ENCODE measurements around the gene PTGFRN. TPM values are rescaled to one million over a fixed set of nuclear protein-coding genes. Genes with fewer than 3 reads are reported as not detected.

PTGFRN gene
- total RNA-seq, 1 donor from 2014 or later: 112 TPM

DNA sequence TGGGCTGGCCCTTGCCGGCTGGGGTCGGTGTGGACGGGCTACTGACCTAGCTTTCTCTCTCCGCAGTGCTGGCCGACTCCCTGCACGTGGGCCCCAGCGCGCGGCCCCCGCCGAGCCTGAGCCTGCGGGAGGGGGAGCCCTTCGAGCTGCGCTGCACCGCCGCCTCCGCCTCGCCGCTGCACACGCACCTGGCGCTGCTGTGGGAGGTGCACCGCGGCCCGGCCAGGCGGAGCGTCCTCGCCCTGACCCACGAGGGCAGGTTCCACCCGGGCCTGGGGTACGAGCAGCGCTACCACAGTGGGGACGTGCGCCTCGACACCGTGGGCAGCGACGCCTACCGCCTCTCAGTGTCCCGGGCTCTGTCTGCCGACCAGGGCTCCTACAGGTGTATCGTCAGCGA lies 34.9 kb downstream of the PTGFRN start:
- no peak for DNase-seq

DNA sequence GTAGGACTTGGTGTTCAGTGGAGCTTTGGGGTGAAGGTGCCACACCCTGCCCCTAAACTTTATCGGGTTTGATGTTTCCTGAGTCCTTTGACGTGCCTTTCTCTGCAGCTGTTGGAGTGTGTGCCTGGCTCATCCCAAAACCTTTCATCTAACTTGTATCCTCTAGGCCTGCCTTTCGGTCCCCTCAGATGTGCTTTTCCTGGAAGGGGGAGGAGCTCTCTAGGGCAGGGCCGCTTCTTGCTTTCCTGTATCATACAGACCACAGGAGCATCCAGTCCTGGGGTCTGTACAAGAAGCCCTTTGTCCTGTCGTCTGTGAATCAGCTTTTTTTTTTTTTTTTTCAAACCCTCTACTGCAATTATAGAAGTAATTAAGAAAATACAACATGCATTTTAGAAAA lies 35.7 kb downstream of the PTGFRN start:
- DNase-seq: no peak

DNA sequence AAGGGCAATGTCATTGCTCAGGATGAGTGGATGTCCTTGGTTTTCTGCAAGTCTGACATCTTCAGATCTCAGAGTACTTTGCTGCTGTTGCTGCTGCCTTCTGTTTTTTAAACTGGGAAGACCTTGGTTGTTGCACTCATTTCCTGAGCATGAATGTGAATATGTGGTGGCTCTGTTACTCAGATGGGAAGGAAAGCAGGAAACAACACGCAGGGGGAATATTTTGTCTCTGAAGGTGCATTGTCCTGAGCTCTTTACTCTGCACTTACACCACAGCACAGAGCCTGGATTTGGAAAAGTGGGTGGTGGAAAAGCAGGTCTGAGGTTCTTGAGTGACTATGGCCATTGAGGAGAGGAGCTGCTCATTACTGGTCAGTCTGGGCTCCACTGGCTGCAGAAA lies 36.3 kb downstream of the PTGFRN start:
- no peak for DNase-seq

GRCh38 chr1:116947092-116947860 lies 37.6 kb downstream of the PTGFRN start:
- peak; percentile 71 for DNase-seq

DNA sequence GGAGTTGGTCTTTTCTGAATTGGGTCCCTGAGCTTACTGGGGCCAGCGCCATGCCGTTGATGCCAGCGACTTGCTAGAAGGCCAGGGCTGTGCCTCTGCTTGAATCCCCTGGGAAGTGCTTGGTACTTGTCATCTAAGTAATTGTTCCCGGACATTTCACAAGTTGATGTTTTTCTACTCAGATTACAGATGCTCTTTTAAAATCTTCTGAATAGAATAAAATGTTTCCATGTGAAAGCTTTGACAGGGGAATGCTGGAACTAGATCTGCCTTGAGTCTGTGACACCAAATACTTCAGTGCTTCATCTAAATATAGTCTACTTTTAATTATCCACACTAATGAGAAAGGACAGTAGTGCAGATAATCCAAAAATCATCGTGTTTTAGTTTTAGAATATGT lies 38.3 kb downstream of the PTGFRN start:
- peak; percentile 10 for DNase-seq

- DNase-seq: no peak
These were observed 38.9 kb downstream of the PTGFRN start for GRCh38 chr1:116948642-116949041.

GRCh38 chr1:116949213-116949985 lies 39.7 kb downstream of the PTGFRN start:
- no peak for DNase-seq

DNA sequence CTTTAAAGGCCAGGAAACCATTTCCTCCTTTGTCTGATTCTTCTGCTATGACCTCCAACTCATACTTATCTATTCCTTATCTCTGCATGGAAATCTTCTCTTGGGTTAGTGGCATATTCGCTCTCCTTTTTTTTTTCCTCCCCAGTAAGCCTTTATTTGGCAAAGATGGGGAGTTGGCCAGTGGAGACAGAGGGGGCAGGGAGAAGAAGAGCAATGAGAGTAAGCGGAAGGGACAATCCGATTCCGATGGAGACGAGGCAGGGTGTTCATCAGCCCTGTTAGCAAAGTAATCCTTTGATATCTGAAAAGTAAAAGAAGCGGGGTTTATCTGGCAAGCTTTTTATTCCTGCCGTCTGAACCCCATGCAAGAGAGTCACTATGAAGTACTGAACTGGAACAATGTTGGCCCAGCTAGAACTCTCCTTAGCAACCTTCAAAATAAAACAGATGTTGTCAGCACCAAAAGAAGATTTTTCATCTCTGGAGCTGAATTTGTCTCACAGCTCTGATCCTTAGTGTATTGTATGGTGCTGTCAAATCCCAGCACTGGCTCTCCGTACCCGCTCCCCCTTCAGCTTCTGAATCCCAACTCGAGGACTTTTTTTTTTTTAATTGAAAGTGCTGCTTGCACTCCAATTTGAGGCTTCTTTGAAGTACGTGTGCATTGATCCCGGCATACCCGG lies 40.9 kb downstream of the PTGFRN start:
- peak; percentile 84 for DNase-seq

DNA sequence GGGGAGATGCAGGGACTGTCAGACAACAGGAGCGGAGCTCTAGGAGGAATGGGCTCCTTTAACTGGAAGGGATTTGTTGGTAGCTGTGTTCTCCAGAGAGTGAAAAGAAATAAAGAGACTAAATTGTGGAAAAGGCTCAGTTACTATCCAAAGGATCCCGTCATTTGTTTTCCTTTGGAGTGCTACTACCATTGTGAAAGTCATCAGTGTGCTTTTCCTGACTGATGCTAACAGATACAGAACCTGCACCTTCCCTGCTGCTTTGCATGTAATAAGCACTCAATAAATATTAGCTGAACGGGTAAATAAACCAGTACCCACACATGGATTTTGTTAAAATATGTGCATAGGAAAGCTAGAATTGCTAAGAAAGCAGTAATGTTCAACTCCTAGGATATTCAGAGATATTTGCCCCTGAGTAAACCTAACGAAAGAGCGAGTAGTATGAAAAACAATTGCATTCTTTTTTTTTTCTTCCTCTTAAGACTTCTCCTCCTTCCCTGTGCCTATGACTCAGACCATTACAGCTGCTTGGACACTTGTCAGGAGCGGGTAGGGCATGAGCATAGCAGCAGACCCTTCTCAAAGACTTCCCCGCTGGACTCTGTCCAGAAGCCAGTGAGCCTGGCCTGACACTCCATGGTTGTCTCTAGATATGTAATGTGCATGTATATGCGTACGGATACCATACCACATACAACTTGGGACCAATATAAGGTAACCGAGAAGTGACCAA lies 41.7 kb downstream of the PTGFRN start:
- peak; percentile 94 for DNase-seq

DNA sequence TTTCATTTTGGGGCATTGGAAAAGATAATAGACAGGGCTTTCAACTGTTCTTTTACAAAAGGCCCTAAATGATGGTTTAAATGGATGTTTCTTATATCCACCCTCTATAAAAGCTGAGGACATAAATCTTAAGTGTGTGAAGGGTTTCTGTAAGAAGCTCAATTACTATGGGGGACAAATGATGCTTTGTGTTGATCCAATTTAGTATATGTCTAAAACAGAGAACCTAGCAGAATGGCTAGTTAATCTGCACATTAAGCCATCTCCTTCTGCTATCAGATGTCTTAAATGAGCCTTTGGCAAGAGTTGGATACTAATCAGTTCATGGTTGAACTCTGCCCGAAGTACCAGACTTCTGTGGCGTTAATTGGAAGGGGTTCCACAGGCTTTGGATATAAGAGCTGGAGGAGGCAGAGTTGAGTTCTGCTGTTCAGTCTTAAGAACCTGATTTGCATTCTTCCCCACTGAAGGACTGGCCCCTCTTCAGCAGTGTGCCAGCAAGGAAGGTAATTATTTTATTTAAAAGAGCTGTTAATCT lies 43.1 kb downstream of the PTGFRN start:
- peak; percentile 24 for DNase-seq

DNA sequence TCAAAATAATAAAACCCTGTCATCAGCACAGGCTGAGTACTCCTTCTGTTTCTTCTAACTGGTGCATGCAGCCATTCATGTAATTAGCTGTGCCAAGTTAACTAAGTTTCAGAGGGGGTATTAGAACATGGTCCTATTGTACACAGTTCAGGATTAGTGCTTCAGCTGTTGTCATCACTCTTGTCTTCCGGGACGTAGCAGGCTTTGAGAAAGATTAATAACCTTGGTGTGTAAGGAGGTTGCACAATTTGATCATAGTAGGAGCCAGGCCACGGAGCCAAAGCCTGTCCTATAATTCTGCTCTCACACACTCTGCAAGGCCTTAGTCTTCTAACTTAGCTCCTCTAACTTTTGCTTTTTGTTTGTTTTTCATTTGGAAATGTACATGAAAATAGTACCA lies 44.7 kb downstream of the PTGFRN start:
- DNase-seq: peak; percentile 94

DNA sequence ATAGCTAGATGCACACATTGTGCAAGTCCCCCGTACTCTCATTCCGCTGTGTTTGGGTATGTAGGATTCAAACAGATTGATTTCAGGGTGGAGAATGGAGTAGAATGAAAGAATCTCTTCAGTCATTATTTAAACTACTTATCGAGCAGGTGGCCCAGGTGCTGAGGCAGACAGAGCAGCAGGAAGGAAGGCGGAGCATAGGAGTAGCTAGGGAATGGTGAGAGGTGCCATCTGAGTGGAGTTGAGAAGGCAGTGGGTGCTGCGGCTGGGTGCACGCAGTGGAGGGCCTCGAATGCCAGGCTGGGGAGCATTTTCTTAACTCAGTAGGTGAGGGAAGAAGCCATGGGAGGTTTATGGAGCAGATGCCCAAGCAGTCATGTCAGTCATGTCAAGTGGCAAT lies 46.7 kb downstream of the PTGFRN start:
- no peak for DNase-seq

GRCh38 chr1:116957646-116958045 lies 47.9 kb downstream of the PTGFRN start:
- DNase-seq: no peak

DNA sequence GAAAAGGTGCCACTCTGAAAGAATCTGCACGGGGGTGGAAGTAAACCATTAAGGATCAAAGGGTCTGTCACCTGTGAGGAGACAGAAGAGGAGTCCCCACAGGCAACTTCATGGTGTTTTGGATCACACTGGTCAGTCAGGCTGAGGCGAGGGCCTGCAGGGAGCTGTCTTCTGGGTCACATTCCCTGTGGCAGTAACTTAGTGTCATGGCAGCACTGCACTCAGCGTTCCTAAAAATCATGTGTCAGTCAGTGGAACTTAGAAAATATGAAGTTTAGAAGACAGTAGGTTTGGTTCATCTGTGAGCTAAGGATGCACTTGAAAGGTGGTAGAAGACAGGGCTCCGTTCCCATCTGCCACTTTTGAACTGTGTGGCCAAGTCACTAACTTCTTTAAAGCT lies 48.4 kb downstream of the PTGFRN start:
- no peak for DNase-seq

DNA sequence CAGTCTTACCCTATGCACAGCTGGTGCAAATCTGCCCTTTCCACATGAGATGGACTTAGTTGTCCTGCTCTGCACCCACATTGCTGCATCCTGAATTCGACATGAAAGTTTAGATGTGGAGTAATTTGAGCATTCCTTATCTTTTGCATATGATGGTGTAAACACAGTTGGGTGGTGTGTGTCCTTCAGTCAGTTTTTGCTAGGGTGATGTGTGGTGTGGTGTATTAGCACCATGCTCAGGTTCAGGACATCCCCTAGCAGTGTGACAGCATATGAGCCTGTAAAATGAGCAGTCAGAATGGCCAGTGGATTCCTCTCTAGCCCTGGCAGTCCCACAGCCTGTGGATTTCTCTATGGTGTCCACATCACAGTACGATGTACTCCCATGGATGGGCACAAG lies 49.3 kb downstream of the PTGFRN start:
- DNase-seq: no peak

GRCh38 chr1:116961606-116962005 lies 51.9 kb downstream of the PTGFRN start:
- no peak for DNase-seq

DNA sequence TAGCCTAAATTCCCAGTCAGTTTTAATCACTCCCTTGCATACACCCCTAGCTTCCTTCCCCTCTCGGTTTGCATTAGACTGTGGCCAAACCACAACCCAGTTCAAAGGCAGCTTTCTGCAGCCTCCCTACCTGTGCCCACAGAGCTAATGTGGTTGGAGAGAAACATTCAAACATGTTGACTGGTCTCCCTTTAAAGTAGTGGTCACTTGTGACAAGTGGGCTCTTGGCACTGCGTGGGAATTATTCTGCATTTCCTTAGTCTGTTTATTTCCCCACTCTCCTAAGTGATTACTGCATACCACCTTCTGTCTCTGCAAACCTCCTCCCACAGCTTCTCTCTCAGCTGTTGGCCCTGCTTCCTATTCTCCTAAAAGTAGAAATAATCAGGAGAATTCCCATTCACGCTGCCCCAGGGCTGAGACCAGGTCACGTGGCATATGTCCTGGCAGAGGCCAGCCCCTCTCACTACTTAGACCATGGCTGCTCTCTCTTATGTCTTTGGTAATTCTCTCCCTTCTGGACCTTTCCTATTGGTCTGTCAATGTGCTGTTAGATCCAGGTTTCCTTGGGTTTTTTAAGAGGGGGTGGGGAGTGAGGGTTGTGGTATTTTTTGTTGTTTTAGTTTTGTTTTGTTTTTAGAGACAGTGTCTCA lies 53.4 kb downstream of the PTGFRN start:
- no peak for DNase-seq

- DNase-seq: no peak
These were observed 57.1 kb downstream of the PTGFRN start for GRCh38 chr1:116966791-116967190.

DNA sequence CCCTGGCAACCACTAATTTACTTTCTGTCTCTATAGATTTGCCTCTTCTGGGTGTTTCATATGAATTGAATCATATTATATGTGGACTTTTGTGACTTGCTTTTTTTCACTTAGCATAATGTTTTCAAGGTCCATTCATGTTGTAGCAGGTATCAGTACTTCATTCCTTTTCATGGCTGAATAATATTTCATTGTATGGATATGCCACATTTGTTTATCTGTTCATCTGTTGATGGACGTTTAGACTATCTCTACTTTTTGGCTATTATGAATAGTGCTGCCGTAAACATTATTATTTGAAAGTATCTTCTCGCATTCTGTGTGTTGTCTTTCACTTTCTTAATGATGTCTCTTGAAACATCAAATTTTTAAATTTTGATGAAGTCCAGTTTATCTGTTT lies 59.0 kb downstream of the PTGFRN start:
- DNase-seq: no peak

- peak; percentile 55 for DNase-seq
These were observed 61.6 kb downstream of the PTGFRN start for GRCh38 chr1:116971258-116971860.

Data from tongue (tissue), 2 donors.